GM12864 (cell line): Measurements from ENCODE around the gene HMOX2.

Source experiments
- DNase-seq: peaks from one replicate; pipeline ENCODE4 v3.0.0-alpha.2; 2011; ENCODE audit warnings: low read depth
- H3K4me3 ChIP-seq: 2 replicates; pipeline ENCODE4 v1.5.1; 2011; ENCODE audit warnings: mild to moderate bottlenecking, low read depth, low read length, control low read depth
- CTCF ChIP-seq: IDR thresholded peaks from 2 replicates; pipeline ENCODE4 v1.5.1; 2011; ENCODE audit warnings: low read depth, mild to moderate bottlenecking, moderate library complexity, low read length, control low read depth, inconsistent platforms; ENCODE audit errors: missing control alignments

The HMOX2 gene

GRCh38 chr16:4488499-4488967 lies 12.3 kb downstream of the HMOX2 start:
- TF ChIP-seq CTCF: no peak
- DNase-seq: no peak
- no peak overlapping the region for H3K4me3 ChIP-seq

- no peak for DNase-seq
- no peak for TF ChIP-seq CTCF
- no peak overlapping the region for H3K4me3 ChIP-seq
Observed at GRCh38 chr16:4489030-4489429, 12.8 kb downstream of the HMOX2 start.

GRCh38 chr16:4491898-4492297 lies 15.7 kb downstream of the HMOX2 start:
- DNase-seq: no peak
- no peak for TF ChIP-seq CTCF
- no peak overlapping the region for H3K4me3 ChIP-seq

- DNase-seq: no peak
- no peak overlapping the region for H3K4me3 ChIP-seq
- TF ChIP-seq CTCF: no peak
Observed at GRCh38 chr16:4494746-4495490, 18.7 kb downstream of the HMOX2 start.

GRCh38 chr16:4495766-4496165 lies 19.6 kb downstream of the HMOX2 start:
- no peak overlapping the region for H3K4me3 ChIP-seq
- TF ChIP-seq CTCF: no peak
- DNase-seq: no peak

- TF ChIP-seq CTCF: no peak
- no peak overlapping the region for H3K4me3 ChIP-seq
- no peak for DNase-seq
Observed at GRCh38 chr16:4496305-4496704, 20.1 kb downstream of the HMOX2 start.
